HEK293T (cell line): ENCODE results near the gene ACACB.

Source experiments
- CTCF ChIA-PET: fragments of 350-600 bp; formaldehyde crosslinking; extraction: SDS; loops from one replicate; lab custom pipeline; 2021; ENCODE audit warnings: antibody characterized with exemption, inconsistent platforms; lab: Yijun Ruan, JAX
- POLR2A ChIA-PET: fragments of 350-600 bp; formaldehyde crosslinking; extraction: SDS; loops from one replicate; lab custom pipeline; 2020; ENCODE audit warnings: antibody characterized with exemption, inconsistent platforms; lab: Yijun Ruan, JAX
- DNase-seq: peaks from one replicate; pipeline ENCODE4 v3.0.0; 2012; ENCODE audit warnings: mixed read lengths; ENCODE audit errors: extremely low spot score
- ARNT ChIP-seq: fragments of 450-650 bp; IDR thresholded peaks from 2 replicates; pipeline ENCODE4 v1.6.1; 2017; ENCODE audit warnings: mild to moderate bottlenecking
- BHLHE40 ChIP-seq: fragments of 450-650 bp; IDR thresholded peaks from 2 replicates; pipeline ENCODE4 v1.6.1; 2016; ENCODE audit warnings: mild to moderate bottlenecking, moderate library complexity, borderline replicate concordance
- CTBP1 ChIP-seq: fragments of 450-650 bp; IDR thresholded peaks from 2 replicates; pipeline ENCODE4 v1.6.1; 2016; ENCODE audit warnings: borderline replicate concordance
- ELF4 ChIP-seq: fragments of 450-650 bp; IDR thresholded peaks from 2 replicates; pipeline ENCODE4 v1.6.1; 2017; ENCODE audit warnings: antibody characterized with exemption
- FOXA1 ChIP-seq: fragments of 450-650 bp; IDR thresholded peaks from 2 replicates; pipeline ENCODE4 v1.6.1; 2016; ENCODE audit warnings: mild to moderate bottlenecking
- FOXK2 ChIP-seq: fragments of 450-650 bp; IDR thresholded peaks from 2 replicates; pipeline ENCODE4 v1.6.1; 2016; ENCODE audit warnings: mild to moderate bottlenecking
- FOXM1 ChIP-seq: fragments of 450-650 bp; IDR thresholded peaks from 2 replicates; pipeline ENCODE4 v1.6.1; 2017; ENCODE audit warnings: mild to moderate bottlenecking, borderline replicate concordance
- HDGF ChIP-seq: fragments of 450-650 bp; IDR thresholded peaks from 2 replicates; pipeline ENCODE4 v1.6.1; 2017; ENCODE audit warnings: antibody characterized with exemption, borderline replicate concordance
- L3MBTL2 ChIP-seq: fragments of 450-650 bp; conservative IDR thresholded peaks from 2 replicates; pipeline ENCODE4 v1.6.1; 2016; ENCODE audit warnings: mild to moderate bottlenecking
- LEF1 ChIP-seq: fragments of 450-650 bp; IDR thresholded peaks from 2 replicates; pipeline ENCODE4 v1.6.1; 2017; ENCODE audit warnings: mild to moderate bottlenecking, borderline replicate concordance
- NFRKB ChIP-seq: fragments of 450-650 bp; IDR thresholded peaks from 2 replicates; pipeline ENCODE4 v1.6.1; 2016; ENCODE audit warnings: mild to moderate bottlenecking, moderate library complexity
- PKNOX1 ChIP-seq: fragments of 450-650 bp; IDR thresholded peaks from 2 replicates; pipeline ENCODE4 v1.6.1; 2016
- SP1 ChIP-seq: fragments of 450-650 bp; IDR thresholded peaks from 2 replicates; pipeline ENCODE4 v1.6.1; 2017
- SUZ12 ChIP-seq: fragments of 450-650 bp; IDR thresholded peaks from 2 replicates; pipeline ENCODE4 v1.6.1; 2016; ENCODE audit warnings: mild to moderate bottlenecking
- TARDBP ChIP-seq: fragments of 450-650 bp; IDR thresholded peaks from 2 replicates; pipeline ENCODE4 v1.6.1; 2016
- ZNF384 ChIP-seq: fragments of 450-650 bp; IDR thresholded peaks from 2 replicates; pipeline ENCODE4 v1.6.1; 2016

The ACACB gene

DNA sequence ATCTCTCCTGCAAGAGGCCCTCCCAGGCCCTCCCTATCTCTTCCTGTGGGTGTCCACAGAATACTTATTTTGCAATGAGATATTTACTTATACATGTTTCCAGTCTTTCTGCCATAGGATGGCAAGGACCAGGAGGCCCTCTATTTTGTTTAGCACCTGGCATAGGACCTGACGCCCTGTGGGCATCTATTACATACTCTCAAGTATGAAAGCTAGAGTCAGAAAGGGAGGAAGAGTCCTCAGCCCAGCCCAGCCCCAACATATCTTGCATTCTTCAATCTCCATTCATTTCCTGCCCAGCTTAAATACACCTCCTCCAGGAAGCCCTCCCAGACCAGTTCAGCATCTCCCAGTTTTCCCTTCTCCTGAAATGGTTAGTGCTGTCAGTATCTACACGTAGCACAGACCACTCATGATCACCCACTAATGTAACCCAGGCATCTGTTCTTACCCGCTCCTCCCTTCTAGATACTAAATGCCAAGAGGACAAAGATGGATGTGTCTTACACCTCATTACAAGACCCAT, 185.3 kb downstream of the ACACB start:
- POLR2A ChIA-PET = no interaction called here
- CTCF ChIA-PET = no interaction called here
- no peak for DNase-seq
- no peak for TF ChIP-seq FOXA1
- no peak for TF ChIP-seq ELF4
- no peak for TF ChIP-seq SUZ12
- no peak for TF ChIP-seq ZNF384
- no peak for TF ChIP-seq PKNOX1
- TF ChIP-seq TARDBP = no peak
- TF ChIP-seq FOXK2 = no peak
- no peak for TF ChIP-seq FOXM1
- no peak for TF ChIP-seq SP1
- TF ChIP-seq CTBP1 = no peak
- TF ChIP-seq HDGF = no peak
- TF ChIP-seq NFRKB = no peak
- TF ChIP-seq ARNT = no peak
- TF ChIP-seq BHLHE40 = no peak
- TF ChIP-seq LEF1 = no peak
- no peak for TF ChIP-seq L3MBTL2

DNA sequence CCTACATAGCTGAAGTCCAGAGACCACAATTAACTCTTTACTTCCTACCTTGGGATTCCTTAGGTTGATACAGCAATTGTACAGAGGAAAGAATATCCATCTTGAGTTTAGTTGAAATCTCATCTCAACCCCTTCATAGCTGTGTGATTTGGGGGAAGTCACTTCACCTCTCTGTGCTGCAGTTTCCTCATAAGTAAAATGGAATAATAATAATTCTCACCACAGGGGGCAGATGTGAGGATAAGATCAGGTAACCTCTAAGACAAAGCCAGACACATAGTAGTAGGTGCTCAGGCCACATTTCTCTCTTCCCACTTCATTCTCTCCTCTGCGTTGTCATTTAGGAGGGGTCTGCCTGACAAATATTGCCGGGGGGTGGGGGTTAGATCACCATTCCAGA, 186.0 kb downstream of the ACACB start:
- ChIA-PET CTCF (interaction anchor here (1.2 kb wide), 1 partner anchor 68 kb away, joined by 4 read pairs; no protein-coding TSS in a partner anchor), POLR2A (no interaction called here)
- no peak for TF ChIP-seq ELF4
- TF ChIP-seq ZNF384 = no peak
- no peak for TF ChIP-seq NFRKB
- TF ChIP-seq BHLHE40 = no peak
- TF ChIP-seq SUZ12 = no peak
- no peak for TF ChIP-seq SP1
- TF ChIP-seq FOXK2 = no peak
- no peak for TF ChIP-seq CTBP1
- TF ChIP-seq ARNT = no peak
- TF ChIP-seq LEF1 = no peak
- TF ChIP-seq PKNOX1 = no peak
- TF ChIP-seq HDGF = no peak
- TF ChIP-seq TARDBP = no peak
- TF ChIP-seq FOXA1 = no peak
- no peak for TF ChIP-seq FOXM1
- DNase-seq = no peak

- ChIA-PET CTCF (interaction anchor here (1.2 kb wide), 1 partner anchor 68 kb away, joined by 4 read pairs; no protein-coding TSS in a partner anchor), POLR2A (no interaction called here)
- DNase-seq = no peak
- TF ChIP-seq FOXK2 (no peak), LEF1 (no peak), CTBP1 (no peak), ZNF384 (no peak)
These were observed 186.4 kb downstream of the ACACB start for GRCh38 chr12:109302770-109303169.

GRCh38 chr12:109304485-109304884, 188.1 kb downstream of the ACACB start:
- POLR2A ChIA-PET = no interaction called here
- DNase-seq = peak; percentile 52
- CTCF ChIA-PET = no interaction called here
- no peak for TF ChIP-seq SP1
- TF ChIP-seq LEF1 = no peak
- TF ChIP-seq TARDBP = no peak
- no peak for TF ChIP-seq FOXA1
- no peak for TF ChIP-seq PKNOX1
- TF ChIP-seq SUZ12 = no peak
- TF ChIP-seq ZNF384 = no peak
- no peak for TF ChIP-seq ELF4

DNA sequence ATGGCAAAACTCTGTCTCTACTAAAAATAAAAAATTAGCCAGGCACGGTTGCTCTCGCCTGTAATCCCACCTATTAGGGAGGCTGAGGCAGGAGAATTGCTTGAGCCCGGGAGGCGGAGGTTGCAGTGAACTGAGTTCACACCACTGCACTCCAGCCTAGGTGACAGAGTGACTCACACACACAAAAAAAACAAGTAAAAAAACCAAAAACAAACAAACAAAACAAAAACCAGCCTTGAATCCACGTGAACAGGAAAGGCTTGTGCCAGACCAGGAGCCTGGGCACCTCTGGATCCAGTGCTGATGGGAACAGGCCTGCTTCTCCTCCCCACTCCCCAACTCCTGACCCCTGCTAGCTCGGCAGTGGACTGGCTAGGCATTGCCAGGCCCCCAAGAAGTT, 189.2 kb downstream of the ACACB start:
- POLR2A ChIA-PET = no interaction called here
- CTCF ChIA-PET = no interaction called here
- DNase-seq = no peak
- TF ChIP-seq FOXA1 (no peak), FOXK2 (no peak), SP1 (no peak), NFRKB (no peak)

- POLR2A ChIA-PET = no interaction called here
- DNase-seq = no peak
- CTCF ChIA-PET = no interaction called here
- TF ChIP-seq PKNOX1 (no peak), SUZ12 (no peak), ZNF384 (no peak)
These were observed 190.7 kb downstream of the ACACB start for GRCh38 chr12:109307051-109307450.
